ENCODE results near the gene AGBL4.

DNA sequence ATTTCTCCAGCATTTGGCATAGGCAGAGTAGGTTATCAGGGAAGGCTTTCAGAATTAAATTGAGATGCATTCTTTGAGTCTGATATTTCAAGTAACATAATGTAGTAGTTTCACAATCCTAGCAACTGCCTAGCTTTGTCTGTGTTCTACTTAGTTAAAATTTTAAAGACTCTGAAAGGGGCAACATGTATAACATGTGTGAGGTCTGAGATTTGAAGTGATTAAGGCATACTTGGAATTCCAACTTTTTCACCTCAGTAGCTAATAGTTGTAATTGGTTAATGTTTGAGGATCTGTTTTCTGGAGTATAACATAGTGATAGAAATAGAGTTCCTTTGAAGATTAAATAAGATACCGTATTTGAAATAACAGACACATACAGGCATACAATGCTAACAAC is 911.8 kb downstream of the AGBL4 start:
- no peak for TF ChIP-seq ZFX (IDR thresholded peaks at IDR 0.05; ENCODE audit: borderline replicate concordance)
- TF ChIP-seq, protein P1, sequence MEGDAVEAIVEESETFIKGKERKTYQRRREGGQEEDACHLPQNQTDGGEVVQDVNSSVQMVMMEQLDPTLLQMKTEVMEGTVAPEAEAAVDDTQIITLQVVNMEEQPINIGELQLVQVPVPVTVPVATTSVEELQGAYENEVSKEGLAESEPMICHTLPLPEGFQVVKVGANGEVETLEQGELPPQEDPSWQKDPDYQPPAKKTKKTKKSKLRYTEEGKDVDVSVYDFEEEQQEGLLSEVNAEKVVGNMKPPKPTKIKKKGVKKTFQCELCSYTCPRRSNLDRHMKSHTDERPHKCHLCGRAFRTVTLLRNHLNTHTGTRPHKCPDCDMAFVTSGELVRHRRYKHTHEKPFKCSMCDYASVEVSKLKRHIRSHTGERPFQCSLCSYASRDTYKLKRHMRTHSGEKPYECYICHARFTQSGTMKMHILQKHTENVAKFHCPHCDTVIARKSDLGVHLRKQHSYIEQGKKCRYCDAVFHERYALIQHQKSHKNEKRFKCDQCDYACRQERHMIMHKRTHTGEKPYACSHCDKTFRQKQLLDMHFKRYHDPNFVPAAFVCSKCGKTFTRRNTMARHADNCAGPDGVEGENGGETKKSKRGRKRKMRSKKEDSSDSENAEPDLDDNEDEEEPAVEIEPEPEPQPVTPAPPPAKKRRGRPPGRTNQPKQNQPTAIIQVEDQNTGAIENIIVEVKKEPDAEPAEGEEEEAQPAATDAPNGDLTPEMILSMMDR (IDR thresholded peaks at IDR 0.05): no peak

Data from 22Rv1 (cell line).